Hepatocyte (in vitro differentiated cells): ENCODE data around the gene CDK10.

ENCODE experiments used
- CTCF ChIP-seq: fragments of 200-600 bp; sonication (generic); IDR thresholded peaks from 2 replicates; pipeline ENCODE4 v1.5.1; 2016; ENCODE audit warnings: antibody characterized with exemption, mild to moderate bottlenecking; ENCODE audit not compliant: poor library complexity
- EZH2phosphoT487 ChIP-seq: fragments of 200-600 bp; sonication (generic); IDR thresholded peaks from one replicate; pipeline ENCODE4 v1.6.1; 2018; ENCODE audit warnings: antibody characterized with exemption, mild to moderate bottlenecking, low read depth, moderate library complexity; ENCODE audit not compliant: unreplicated experiment, severe bottlenecking

- no peak for TF ChIP-seq CTCF
- TF ChIP-seq EZH2phosphoT487, result no peak
Observed at GRCh38 chr16:89717688-89718505, 31.4 kb downstream of the CDK10 start.
